GM12801 (cell line): ENCODE results near the gene FOXE1.

Experiments
- CTCF ChIP-seq: IDR thresholded peaks from one replicate; pipeline ENCODE4 v1.5.1; 2011; ENCODE audit warnings: control low read depth; ENCODE audit not compliant: insufficient read length; ENCODE audit errors: extremely low read depth

Gene FOXE1

GRCh38 chr9:97853844-97854695, 1.0 kb downstream of the FOXE1 start:
- TF ChIP-seq CTCF = no peak

- no peak for TF ChIP-seq CTCF
These were observed 1.9 kb downstream of the FOXE1 start for GRCh38 chr9:97854696-97855485.

- no peak for TF ChIP-seq CTCF
These were observed 2.5 kb downstream of the FOXE1 start for GRCh38 chr9:97855486-97855875.

- TF ChIP-seq CTCF = no peak
These were observed 2.9 kb downstream of the FOXE1 start for GRCh38 chr9:97855899-97856298.

- no peak for TF ChIP-seq CTCF
These were observed 4.0 kb downstream of the FOXE1 start for GRCh38 chr9:97856857-97857605.

GRCh38 chr9:97857606-97858392, 4.8 kb downstream of the FOXE1 start:
- TF ChIP-seq CTCF = no peak
